HepG2 (cell line): ENCODE data around the gene BTRC. TPM values are rescaled to one million over a fixed set of nuclear protein-coding genes. Genes with fewer than 3 reads are reported as not detected.

ENCODE experiments used
- ATAC-seq: fragments of 200-7000 bp; cut with Tn5 transposase; 3 replicates; pipeline ENCODE4 v1.9.1; 2020; ENCODE audit warnings: mild to moderate bottlenecking, moderate library complexity
- BruUV-seq: library from RNA; stranded (reverse); fragments of 400-500 nt; replicated peaks from 2 replicates; lab custom pipeline; 2021; lab: Mats Ljungman, UMichigan
- CTCF ChIA-PET: fragments of 300-600 bp; formaldehyde crosslinking; extraction: SDS; loops from one replicate; lab custom pipeline; 2021; ENCODE audit warnings: low total read pairs, inconsistent platforms, low intra/inter-chr PET ratio; lab: Yijun Ruan, JAX
- POLR2A ChIA-PET: fragments of 350-600 bp; sonication (Branson Sonifier 250); formaldehyde crosslinking; loops from one replicate; lab custom pipeline; 2020; ENCODE audit warnings: antibody characterized with exemption, inconsistent platforms; lab: Yijun Ruan, JAX
- DNase-seq: peaks from one replicate; pipeline ENCODE4 v3.0.0-alpha.2; 2015; ENCODE audit warnings: low spot score
- FAIRE-seq: peaks from 3 replicates; lab custom pipeline; 2011; peaks lifted over from hg19 to GRCh38; lab: Jason Lieb, UNC
- H2AFZ ChIP-seq: one replicate; pipeline ENCODE4 v1.6.1; 2011; ENCODE audit warnings: low read length, inconsistent platforms
- H3K27ac ChIP-seq: fragments of 300-600 bp; 3 replicates; pipeline ENCODE4 v1.8.0; 2011; ENCODE audit warnings: mixed run types, mild to moderate bottlenecking, mixed read lengths, low read length, inconsistent platforms; ENCODE audit not compliant: insufficient read depth; ENCODE audit errors: extremely low read length
- H3K27me3 ChIP-seq, 2 experiments: fragments of 200-600 bp in 1 of 2; 2 replicates in 1 of 2; 3 replicates in 1 of 2; pipeline versions ENCODE4 v1.6.0 to v1.8.0; 2011; ENCODE audit warnings: low read length in 2 of 2, mild to moderate bottlenecking in 2 of 2, moderate library complexity in 2 of 2, inconsistent platforms in 1 of 2; ENCODE audit not compliant: insufficient read depth in 2 of 2, control insufficient read depth in 1 of 2
- H3K36me3 ChIP-seq, 2 experiments: fragments of 200-600 bp in 1 of 2; replicated peaks in 1 of 2; 2 replicates in 1 of 2; 3 replicates in 1 of 2; pipeline versions ENCODE4 v1.5.1 to v1.8.0; 2011; ENCODE audit warnings: low read length in 2 of 2, inconsistent platforms in 1 of 2; ENCODE audit not compliant: insufficient read depth in 2 of 2, control insufficient read depth in 1 of 2
- H3K4me1 ChIP-seq: 2 replicates; pipeline ENCODE4 v1.5.1; 2012; ENCODE audit warnings: low read length, inconsistent platforms; ENCODE audit not compliant: insufficient read depth
- H3K4me2 ChIP-seq: 2 replicates; pipeline ENCODE4 v1.6.0; 2011; ENCODE audit warnings: low read depth, low read length, inconsistent platforms
- H3K4me3 ChIP-seq, 3 experiments: fragments of 200-600 bp in 1 of 3; sonication (generic), shearing (Covaris generic) in 1 of 3; replicated peaks in 1 of 3; 2 replicates each; pipeline ENCODE4 v1.5.1; 2011 to 2016; ENCODE audit warnings: low read length in 3 of 3, inconsistent platforms in 2 of 3, low read depth in 2 of 3, mild to moderate bottlenecking in 2 of 3, control low read depth in 1 of 3, mixed read lengths in 1 of 3; ENCODE audit not compliant: insufficient read depth in 1 of 3
- H3K79me2 ChIP-seq: one replicate; pipeline ENCODE4 v1.6.1; 2011; ENCODE audit warnings: low read length, inconsistent platforms; ENCODE audit not compliant: insufficient read depth
- H3K9ac ChIP-seq: 2 replicates; pipeline ENCODE4 v1.6.0; 2011; ENCODE audit warnings: mild to moderate bottlenecking, low read depth, low read length, inconsistent platforms; ENCODE audit not compliant: insufficient read depth
- H3K9me3 ChIP-seq: 2 replicates; pipeline ENCODE4 v1.5.1; 2012; ENCODE audit warnings: mild to moderate bottlenecking, low read length
- H4K20me1 ChIP-seq: 2 replicates; pipeline ENCODE4 v1.6.0; 2011; ENCODE audit warnings: inconsistent platforms, mild to moderate bottlenecking, low read length, moderate library complexity; ENCODE audit not compliant: insufficient read depth
- HOXD1 ChIP-seq: sonication (generic); formaldehyde crosslinking; IDR thresholded peaks from 2 replicates; pipeline ENCODE4 v1.5.0; 2020; ENCODE audit warnings: missing genetic modification reagents
- KLF6 ChIP-seq: IDR thresholded peaks from 2 replicates; pipeline ENCODE4 v1.8.0; 2016; ENCODE audit warnings: missing biosample characterization, missing genetic modification reagents
- MED13 ChIP-seq: sonication (generic); formaldehyde crosslinking; IDR thresholded peaks from 2 replicates; pipeline ENCODE4 v1.5.0; 2020; ENCODE audit warnings: missing genetic modification reagents
- MIER3 ChIP-seq: IDR thresholded peaks from 2 replicates; pipeline ENCODE4 v1.6.1; 2016; ENCODE audit warnings: missing compliant biosample characterization, borderline replicate concordance
- SIN3B ChIP-seq: fragments of 150-350 bp; IDR thresholded peaks from 2 replicates; pipeline ENCODE4 v1.6.1; 2014; ENCODE audit warnings: low read length
- SNRNP70 ChIP-seq: fragments of 200-400 bp; formaldehyde crosslinking; IDR thresholded peaks from 2 replicates; pipeline ENCODE4 v1.6.1; 2017; ENCODE audit warnings: mild to moderate bottlenecking, low read depth, low read length, moderate library complexity
- XBP1 ChIP-seq: sonication (generic); formaldehyde crosslinking; IDR thresholded peaks from 2 replicates; pipeline ENCODE4 v1.5.0; 2020; ENCODE audit warnings: missing genetic modification reagents
- ZMAT3 ChIP-seq: sonication (generic); formaldehyde crosslinking; conservative IDR thresholded peaks from 2 replicates; pipeline ENCODE4 v1.7.0; 2021; ENCODE audit warnings: missing genetic modification reagents
- ZNF253 ChIP-seq: sonication (generic); formaldehyde crosslinking; IDR thresholded peaks from 2 replicates; pipeline ENCODE4 v1.8.0; 2022; ENCODE audit warnings: mild to moderate bottlenecking, missing genetic modification reagents, borderline replicate concordance
- ZNF431 ChIP-seq: sonication (generic); formaldehyde crosslinking; IDR thresholded peaks from 2 replicates; pipeline ENCODE4 v1.9.0; 2022; ENCODE audit warnings: missing genetic modification reagents, low read depth, mild to moderate bottlenecking, borderline replicate concordance
- ZNF766 ChIP-seq: sonication (generic); formaldehyde crosslinking; IDR thresholded peaks from 2 replicates; pipeline ENCODE4 v1.5.0; 2020; ENCODE audit warnings: missing genetic modification reagents, borderline replicate concordance
- ZNF780A ChIP-seq: sonication (generic); formaldehyde crosslinking; IDR thresholded peaks from 2 replicates; pipeline ENCODE4 v1.8.0; 2022; ENCODE audit warnings: mild to moderate bottlenecking, missing genetic modification reagents, moderate library complexity
- ZSCAN31 ChIP-seq: sonication (generic); formaldehyde crosslinking; IDR thresholded peaks from 2 replicates; pipeline ENCODE4 v1.5.0; 2020; ENCODE audit warnings: low read depth, mild to moderate bottlenecking, missing genetic modification reagents
- WGBS: methylation state at CpG from one replicate; pipeline ENCODE4 v1.1.6; 2017; ENCODE audit warnings: low lambda C conversion rate; 5-methylcytosine and 5-hydroxymethylcytosine counted together
- in situ Hi-C: cut with HindIII; loops from 2 replicates; pipeline ENCODE4 v1.10.0; 2017; ENCODE audit warnings: low pct_unique_long_range_greater_than_20kb; ENCODE audit not compliant: extremely low pct_ligation_motif_present
- intact Hi-C: fragments of 100-400 bp; cut with micrococcal nuclease; formaldehyde crosslinking; loops from one replicate; pipeline ENCODE4 v1.10.0; 2022; ENCODE audit not compliant: unreplicated experiment
- polyA plus RNA-seq, 8 experiments: library from polyadenylated mRNA; depleted of rRNA in 3 of 8; stranded (reverse) in 7 of 8; unstranded in 1 of 8; fragments of >200 nt; fragmentation: Illumina TruSeq in 4 of 8; extraction: Trizol in 4 of 8; gene quantifications; 2 replicates each; pipeline versions ENCODE4 v1.2.1 to v1.2.3, GENCODE V29; 2011 to 2016; ENCODE audit warnings: low read depth in 4 of 8, missing spikeins in 1 of 8, mixed read lengths in 1 of 8; ENCODE audit not compliant: insufficient read depth in 1 of 8
- total RNA-seq, 5 experiments: library from RNA; depleted of rRNA; stranded (reverse); fragments of >200 nt; fragmentation: Illumina TruSeq; extraction: Trizol; gene quantifications; 2 replicates each; pipeline ENCODE4 v1.2.3, GENCODE V29; 2016; ENCODE audit warnings: low read depth in 1 of 5
- TF ChIP-seq, protein P1 (sequence below): conservative IDR thresholded peaks from 2 replicates; pipeline ENCODE4 v1.6.1; 2018; ENCODE audit warnings: missing genetic modification reagents
- TF ChIP-seq, protein P2 (sequence below): sonication (generic); formaldehyde crosslinking; IDR thresholded peaks from 2 replicates; pipeline ENCODE4 v1.4.0; 2020; ENCODE audit warnings: mild to moderate bottlenecking, missing genetic modification reagents

Gene BTRC
- total and polyA plus RNA-seq, 2 of the 13 experiments (the other 11 are each of a cell fraction or from before 2014, with no cell fraction given): 12.0 to 14.4 TPM

DNA sequence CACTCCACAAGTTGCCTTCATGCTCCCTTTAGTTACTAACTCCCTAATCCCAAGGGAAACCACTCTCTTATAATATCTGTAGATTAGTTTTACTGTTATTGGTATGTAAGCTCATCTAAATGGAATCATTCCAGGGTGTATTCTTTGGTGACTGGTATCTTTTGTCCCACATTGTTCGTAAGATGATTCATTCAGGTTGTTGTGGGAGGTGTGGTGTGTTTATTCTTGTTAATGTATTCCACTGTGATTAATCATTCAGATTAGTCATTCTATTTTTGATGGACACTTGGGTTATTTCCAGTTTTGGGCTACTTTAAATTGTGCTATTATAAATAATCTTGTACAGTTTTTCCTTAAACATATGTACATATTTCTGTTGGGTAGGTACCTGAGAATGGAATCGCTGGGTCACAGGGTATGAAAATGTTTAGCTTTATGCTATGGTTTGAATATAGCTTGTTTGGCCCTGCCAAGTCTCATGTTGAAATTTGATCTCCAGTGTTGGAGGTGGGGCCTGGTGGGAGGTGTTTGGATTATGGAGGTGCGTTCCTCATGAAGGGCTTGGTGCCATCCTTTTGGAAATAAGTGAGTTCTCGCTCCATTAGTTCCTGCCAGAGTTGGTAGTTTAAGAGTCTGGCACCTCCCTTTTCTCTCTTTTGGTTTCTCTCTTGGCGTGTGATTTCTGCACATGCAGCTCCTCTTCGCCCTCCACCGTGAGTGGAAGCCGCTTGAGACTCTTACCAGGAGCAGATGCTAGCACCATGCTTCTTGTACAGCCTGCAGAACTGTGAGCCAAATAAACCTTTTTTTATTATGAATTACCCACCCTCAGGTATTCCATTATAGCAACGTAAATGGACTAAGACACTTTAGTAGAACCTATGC lies 13.8 kb downstream of the BTRC start:
- in situ Hi-C loops (no loop called here), intact Hi-C loops (no loop called here)
- Histone ChIP-seq H3K27ac (no peak overlapping the region), H3K27me3 (no peaks in the 10 kb centered on the region), H3K36me3 (0 out of 5 replicates have a peak, but pooled peaks cover 0 to 2% of the 10 kb centered on the region in 2 experiments), H4K20me1 (0 out of 2 replicates have a peak, but pooled peaks cover 2% of the 10 kb centered on the region), H3K9ac (no peak overlapping the region), H2AFZ (no peak overlapping the region), H3K79me2 (peaks cover 7% of the 10 kb centered on the region), H3K4me3 (no peak overlapping the region), H3K4me1 (peaks cover 15% of the 10 kb centered on the region), H3K9me3 (no peaks in the 10 kb centered on the region), H3K4me2 (no peak overlapping the region)
- FAIRE-seq (no peak), DNase-seq (no peak), ATAC-seq (no peak)
- CTCF ChIA-PET: no interaction called here
- TF ChIP-seq MED13 (CRISPR knock-in tag) (no peak), ZNF780A (CRISPR knock-in tag) (no peak), SIN3B (no peak), ZMAT3 (CRISPR knock-in tag) (no peak), ZNF766 (no peak), ZNF431 (CRISPR knock-in tag) (no peak), SNRNP70 (no peak), MIER3 (CRISPR knock-in tag) (no peak), XBP1 (CRISPR knock-in tag) (no peak), ZSCAN31 (no peak), KLF6 (CRISPR knock-in tag) (no peak), HOXD1 (no peak), ZNF253 (CRISPR knock-in tag) (no peak)
- TF ChIP-seq, protein P1, sequence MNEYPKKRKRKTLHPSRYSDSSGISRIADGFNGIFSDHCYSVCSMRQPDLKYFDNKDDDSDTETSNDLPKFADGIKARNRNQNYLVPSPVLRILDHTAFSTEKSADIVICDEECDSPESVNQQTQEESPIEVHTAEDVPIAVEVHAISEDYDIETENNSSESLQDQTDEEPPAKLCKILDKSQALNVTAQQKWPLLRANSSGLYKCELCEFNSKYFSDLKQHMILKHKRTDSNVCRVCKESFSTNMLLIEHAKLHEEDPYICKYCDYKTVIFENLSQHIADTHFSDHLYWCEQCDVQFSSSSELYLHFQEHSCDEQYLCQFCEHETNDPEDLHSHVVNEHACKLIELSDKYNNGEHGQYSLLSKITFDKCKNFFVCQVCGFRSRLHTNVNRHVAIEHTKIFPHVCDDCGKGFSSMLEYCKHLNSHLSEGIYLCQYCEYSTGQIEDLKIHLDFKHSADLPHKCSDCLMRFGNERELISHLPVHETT (CRISPR knock-in tag): no peak
- TF ChIP-seq, protein P2, sequence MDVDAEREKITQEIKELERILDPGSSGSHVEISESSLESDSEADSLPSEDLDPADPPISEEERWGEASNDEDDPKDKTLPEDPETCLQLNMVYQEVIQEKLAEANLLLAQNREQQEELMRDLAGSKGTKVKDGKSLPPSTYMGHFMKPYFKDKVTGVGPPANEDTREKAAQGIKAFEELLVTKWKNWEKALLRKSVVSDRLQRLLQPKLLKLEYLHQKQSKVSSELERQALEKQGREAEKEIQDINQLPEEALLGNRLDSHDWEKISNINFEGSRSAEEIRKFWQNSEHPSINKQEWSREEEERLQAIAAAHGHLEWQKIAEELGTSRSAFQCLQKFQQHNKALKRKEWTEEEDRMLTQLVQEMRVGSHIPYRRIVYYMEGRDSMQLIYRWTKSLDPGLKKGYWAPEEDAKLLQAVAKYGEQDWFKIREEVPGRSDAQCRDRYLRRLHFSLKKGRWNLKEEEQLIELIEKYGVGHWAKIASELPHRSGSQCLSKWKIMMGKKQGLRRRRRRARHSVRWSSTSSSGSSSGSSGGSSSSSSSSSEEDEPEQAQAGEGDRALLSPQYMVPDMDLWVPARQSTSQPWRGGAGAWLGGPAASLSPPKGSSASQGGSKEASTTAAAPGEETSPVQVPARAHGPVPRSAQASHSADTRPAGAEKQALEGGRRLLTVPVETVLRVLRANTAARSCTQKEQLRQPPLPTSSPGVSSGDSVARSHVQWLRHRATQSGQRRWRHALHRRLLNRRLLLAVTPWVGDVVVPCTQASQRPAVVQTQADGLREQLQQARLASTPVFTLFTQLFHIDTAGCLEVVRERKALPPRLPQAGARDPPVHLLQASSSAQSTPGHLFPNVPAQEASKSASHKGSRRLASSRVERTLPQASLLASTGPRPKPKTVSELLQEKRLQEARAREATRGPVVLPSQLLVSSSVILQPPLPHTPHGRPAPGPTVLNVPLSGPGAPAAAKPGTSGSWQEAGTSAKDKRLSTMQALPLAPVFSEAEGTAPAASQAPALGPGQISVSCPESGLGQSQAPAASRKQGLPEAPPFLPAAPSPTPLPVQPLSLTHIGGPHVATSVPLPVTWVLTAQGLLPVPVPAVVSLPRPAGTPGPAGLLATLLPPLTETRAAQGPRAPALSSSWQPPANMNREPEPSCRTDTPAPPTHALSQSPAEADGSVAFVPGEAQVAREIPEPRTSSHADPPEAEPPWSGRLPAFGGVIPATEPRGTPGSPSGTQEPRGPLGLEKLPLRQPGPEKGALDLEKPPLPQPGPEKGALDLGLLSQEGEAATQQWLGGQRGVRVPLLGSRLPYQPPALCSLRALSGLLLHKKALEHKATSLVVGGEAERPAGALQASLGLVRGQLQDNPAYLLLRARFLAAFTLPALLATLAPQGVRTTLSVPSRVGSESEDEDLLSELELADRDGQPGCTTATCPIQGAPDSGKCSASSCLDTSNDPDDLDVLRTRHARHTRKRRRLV (CRISPR knock-in tag): no peak
- BruUV-seq: no TSS peak
- 98% methylated on average over 9 of the region's 9 CpGs for WGBS
- POLR2A ChIA-PET: no interaction called here
